GM21723 (cell line): ENCODE results near the gene PDE4C.
"Not testable (repeated sequence)": the region's sequence is repeated elsewhere in the genome, so short reads cannot be mapped to it uniquely, and the experiment has no call there.

Experiments used
- ATAC-seq: cut with Tn5 transposase; IDR thresholded peaks from one replicate; pipeline ENCODE4 v1.9.1; 2021; ENCODE audit warnings: mild to moderate bottlenecking, moderate library complexity; ENCODE audit not compliant: unreplicated experiment

The PDE4C gene

GRCh38 chr19:18224525-18225354, 1.5 kb downstream of the PDE4C start:
- ATAC-seq, result peak; percentile 88

GRCh38 chr19:18223860-18224524, 2.2 kb downstream of the PDE4C start:
- ATAC-seq, result peak; percentile 15

- no peak for ATAC-seq
Observed at GRCh38 chr19:18221815-18222725, 4.2 kb downstream of the PDE4C start.

GRCh38 chr19:18220632-18221275, 5.5 kb downstream of the PDE4C start:
- no peak for ATAC-seq

- no peak for ATAC-seq
Observed at GRCh38 chr19:18219911-18220631, 6.2 kb downstream of the PDE4C start.

GRCh38 chr19:18218600-18218999, 7.6 kb downstream of the PDE4C start:
- ATAC-seq, result no peak

GRCh38 chr19:18218159-18218558, 8.1 kb downstream of the PDE4C start:
- no peak for ATAC-seq

GRCh38 chr19:18216789-18217188, 9.4 kb downstream of the PDE4C start:
- no peak for ATAC-seq

- no peak for ATAC-seq
Observed at GRCh38 chr19:18214779-18215433, 11.3 kb downstream of the PDE4C start.

- no peak for ATAC-seq
Observed at GRCh38 chr19:18211683-18212082, 14.6 kb downstream of the PDE4C start.

GRCh38 chr19:18209912-18210311, 16.3 kb downstream of the PDE4C start:
- ATAC-seq, result not testable (repeated sequence)

GRCh38 chr19:18208098-18208951, 17.9 kb downstream of the PDE4C start:
- no peak for ATAC-seq

- no peak for ATAC-seq
Observed at GRCh38 chr19:18206018-18206417, 20.2 kb downstream of the PDE4C start.

- ATAC-seq, result no peak
Observed at GRCh38 chr19:18205200-18205892, 20.9 kb downstream of the PDE4C start.

- ATAC-seq, result peak; percentile 26
Observed at GRCh38 chr19:18204394-18205199, 21.6 kb downstream of the PDE4C start.

GRCh38 chr19:18203863-18204393, 22.3 kb downstream of the PDE4C start, which contains the start of gene RAB3A:
Gene RAB3A, minus strand, starts transcription at chr19:18204042. Its CDS starts 1,302 bp downstream, at chr19:18202740.
- peak; percentile 84 for ATAC-seq

GRCh38 chr19:18203408-18203862, 22.8 kb downstream of the PDE4C start:
- no peak for ATAC-seq
